ENCODE results near the gene IFT25.

The IFT25 gene

GRCh38 chr1:53929246-53929960 is 16.1 kb downstream of the IFT25 start:
- no peaks in the 10 kb centered on the region for H3K9me3 Mint-ChIP-seq
- H3K36me3 Mint-ChIP-seq: peaks cover 34% of the 10 kb centered on the region
- no peaks in the 10 kb centered on the region for H3K27me3 Mint-ChIP-seq
- H3K4me3 Mint-ChIP-seq: no peak overlapping the region
- no peak overlapping the region for H3K27ac Mint-ChIP-seq
- peaks cover 5% of the 10 kb centered on the region for H3K4me1 Mint-ChIP-seq
- no peak for DNase-seq (ENCODE audit: low spot score in 2 of 2)
- no peak for ATAC-seq (ENCODE audit: low read depth)

GRCh38 chr1:53927376-53927881 is 18.1 kb downstream of the IFT25 start:
- Mint-ChIP-seq H3K9me3 (no peaks in the 10 kb centered on the region), H3K4me1 (peaks cover 5% of the 10 kb centered on the region), H3K27me3 (no peaks in the 10 kb centered on the region), H3K27ac (peak overlapping the region; percentile 53), H3K36me3 (peaks cover 33% of the 10 kb centered on the region), H3K4me3 (no peak overlapping the region)
- ATAC-seq (ENCODE audit: low read depth): no peak
- DNase-seq (ENCODE audit: low spot score in 2 of 2): no peak

- H3K27ac Mint-ChIP-seq: peak overlapping the region; percentile 38
- no peaks in the 10 kb centered on the region for H3K9me3 Mint-ChIP-seq
- DNase-seq (ENCODE audit: low spot score in 2 of 2): no peak
- H3K4me1 Mint-ChIP-seq: peaks cover 2% of the 10 kb centered on the region
- H3K36me3 Mint-ChIP-seq: peaks cover 17% of the 10 kb centered on the region
- no peaks in the 10 kb centered on the region for H3K27me3 Mint-ChIP-seq
- ATAC-seq (ENCODE audit: low read depth): no peak
- H3K4me3 Mint-ChIP-seq: no peak overlapping the region
Measured at GRCh38 chr1:53919675-53920066, 25.8 kb downstream of the IFT25 start.

- Mint-ChIP-seq H3K36me3 (peaks cover 17% of the 10 kb centered on the region), H3K9me3 (no peaks in the 10 kb centered on the region), H3K4me1 (peaks cover 2% of the 10 kb centered on the region), H3K27me3 (no peaks in the 10 kb centered on the region), H3K27ac (no peak overlapping the region), H3K4me3 (no peak overlapping the region)
- no peak for ATAC-seq (ENCODE audit: low read depth)
- DNase-seq (ENCODE audit: low spot score in 2 of 2): no peak
Measured at GRCh38 chr1:53918343-53918742, 27.2 kb downstream of the IFT25 start.

- DNase-seq (ENCODE audit: low spot score in 2 of 2) (no peak), ATAC-seq (ENCODE audit: low read depth) (no peak)
- Mint-ChIP-seq H3K4me1 (peaks cover 2% of the 10 kb centered on the region), H3K36me3 (peaks cover 16% of the 10 kb centered on the region), H3K4me3 (no peak overlapping the region), H3K27ac (no peak overlapping the region), H3K9me3 (no peaks in the 10 kb centered on the region), H3K27me3 (no peaks in the 10 kb centered on the region)
Measured at GRCh38 chr1:53913352-53914033, 32.0 kb downstream of the IFT25 start.

- ATAC-seq (ENCODE audit: low read depth) (no peak), DNase-seq (ENCODE audit: low spot score in 2 of 2) (no peak)
- Mint-ChIP-seq H3K27ac (no peak overlapping the region), H3K9me3 (no peaks in the 10 kb centered on the region), H3K36me3 (peaks cover 11% of the 10 kb centered on the region), H3K4me1 (peaks cover 2% of the 10 kb centered on the region), H3K27me3 (no peaks in the 10 kb centered on the region), H3K4me3 (no peak overlapping the region)
Measured at GRCh38 chr1:53911442-53911841, 34.1 kb downstream of the IFT25 start.

GRCh38 chr1:53909946-53910345 is 35.6 kb downstream of the IFT25 start:
- DNase-seq (ENCODE audit: low spot score in 2 of 2) (no peak), ATAC-seq (ENCODE audit: low read depth) (no peak)
- H3K4me3 Mint-ChIP-seq: no peak overlapping the region
- no peaks in the 10 kb centered on the region for H3K27me3 Mint-ChIP-seq
- H3K9me3 Mint-ChIP-seq: no peaks in the 10 kb centered on the region
- peak overlapping the region; percentile 26 for H3K27ac Mint-ChIP-seq
- H3K36me3 Mint-ChIP-seq: peaks cover 7% of the 10 kb centered on the region
- no peaks in the 10 kb centered on the region for H3K4me1 Mint-ChIP-seq

- Mint-ChIP-seq H3K4me1 (no peaks in the 10 kb centered on the region), H3K36me3 (peaks cover 2% of the 10 kb centered on the region), H3K4me3 (no peak overlapping the region), H3K27me3 (no peaks in the 10 kb centered on the region), H3K9me3 (no peaks in the 10 kb centered on the region), H3K27ac (no peak overlapping the region)
- ATAC-seq (ENCODE audit: low read depth) (no peak), DNase-seq (ENCODE audit: low spot score in 2 of 2) (no peak)
Measured at GRCh38 chr1:53906121-53906520, 39.4 kb downstream of the IFT25 start.

- Mint-ChIP-seq H3K4me3 (no peak overlapping the region), H3K27ac (no peak overlapping the region), H3K36me3 (peaks cover 2% of the 10 kb centered on the region), H3K4me1 (no peaks in the 10 kb centered on the region), H3K27me3 (no peaks in the 10 kb centered on the region), H3K9me3 (no peaks in the 10 kb centered on the region)
- no peak for ATAC-seq (ENCODE audit: low read depth)
- no peak for DNase-seq (ENCODE audit: low spot score in 2 of 2)
Measured at GRCh38 chr1:53905509-53905908, 40.0 kb downstream of the IFT25 start.

- Mint-ChIP-seq H3K27ac (no peak overlapping the region), H3K36me3 (no peaks in the 10 kb centered on the region), H3K9me3 (no peaks in the 10 kb centered on the region), H3K4me1 (no peaks in the 10 kb centered on the region), H3K4me3 (no peak overlapping the region), H3K27me3 (no peaks in the 10 kb centered on the region)
- no peak for DNase-seq (ENCODE audit: low spot score in 2 of 2)
- ATAC-seq (ENCODE audit: low read depth): no peak
Measured at GRCh38 chr1:53902235-53903138, 43.0 kb downstream of the IFT25 start.

GRCh38 chr1:53899708-53900107 is 45.8 kb downstream of the IFT25 start:
- Mint-ChIP-seq H3K4me1 (no peaks in the 10 kb centered on the region), H3K27ac (no peak overlapping the region), H3K9me3 (no peaks in the 10 kb centered on the region), H3K36me3 (peaks cover 4% of the 10 kb centered on the region), H3K27me3 (peaks cover 6% of the 10 kb centered on the region), H3K4me3 (no peak overlapping the region)
- ATAC-seq (ENCODE audit: low read depth) (no peak), DNase-seq (ENCODE audit: low spot score in 2 of 2) (no peak)

GRCh38 chr1:53899206-53899628 is 46.3 kb downstream of the IFT25 start:
- Mint-ChIP-seq H3K4me1 (no peaks in the 10 kb centered on the region), H3K27me3 (peaks cover 9% of the 10 kb centered on the region), H3K4me3 (no peak overlapping the region), H3K27ac (no peak overlapping the region), H3K9me3 (no peaks in the 10 kb centered on the region), H3K36me3 (peaks cover 4% of the 10 kb centered on the region)
- ATAC-seq (ENCODE audit: low read depth) (no peak), DNase-seq (ENCODE audit: low spot score in 2 of 2) (no peak)

- H3K4me1 Mint-ChIP-seq: peaks cover 4% of the 10 kb centered on the region
- H3K27me3 Mint-ChIP-seq: peaks cover 9% of the 10 kb centered on the region
- ATAC-seq (ENCODE audit: low read depth) (no peak), DNase-seq (ENCODE audit: low spot score in 2 of 2) (no peak)
- no peak overlapping the region for H3K4me3 Mint-ChIP-seq
- H3K36me3 Mint-ChIP-seq: peaks cover 4% of the 10 kb centered on the region
- H3K27ac Mint-ChIP-seq: no peak overlapping the region
- H3K9me3 Mint-ChIP-seq: no peaks in the 10 kb centered on the region
Measured at GRCh38 chr1:53896635-53897229, 48.8 kb downstream of the IFT25 start.

GRCh38 chr1:53895421-53895820 is 50.1 kb downstream of the IFT25 start:
- no peak for ATAC-seq (ENCODE audit: low read depth)
- Mint-ChIP-seq H3K9me3 (no peaks in the 10 kb centered on the region), H3K27me3 (peaks cover 9% of the 10 kb centered on the region), H3K27ac (no peak overlapping the region), H3K4me1 (peaks cover 5% of the 10 kb centered on the region), H3K36me3 (peaks cover 4% of the 10 kb centered on the region), H3K4me3 (no peak overlapping the region)
- DNase-seq (ENCODE audit: low spot score in 2 of 2): no peak

Measured in memory B cell (primary cell).